Measurements from ENCODE around the gene RPS6KA2.

Gene RPS6KA2

GRCh38 chr6:166633732-166634535 is 6.9 kb upstream of the RPS6KA2 start:
- DNase-seq: peak in 2 of 3 experiments; percentile 17 to 43

- DNase-seq: no peak
Measured at GRCh38 chr6:166632731-166633130, 5.7 kb upstream of the RPS6KA2 start.

GRCh38 chr6:166630462-166630861 is 3.4 kb upstream of the RPS6KA2 start:
- DNase-seq: no peak

GRCh38 chr6:166629628-166630027 is 2.6 kb upstream of the RPS6KA2 start:
- no peak for DNase-seq

GRCh38 chr6:166627875-166628801 is 1.1 kb upstream of the RPS6KA2 start:
- DNase-seq: peak; percentile 66 to 93 (median 91)

GRCh38 chr6:166626177-166627032 is 646 bp downstream of the RPS6KA2 start:
- DNase-seq: peak; percentile 66 to 95 (median 92)

GRCh38 chr6:166625356-166625755 is 1.7 kb downstream of the RPS6KA2 start:
- DNase-seq: no peak

- no peak for DNase-seq
Measured at GRCh38 chr6:166624275-166624674, 2.8 kb downstream of the RPS6KA2 start.

GRCh38 chr6:166623318-166623717 is 3.7 kb downstream of the RPS6KA2 start:
- DNase-seq: no peak

GRCh38 chr6:166621114-166621540 is 5.9 kb downstream of the RPS6KA2 start:
- no peak for DNase-seq

GRCh38 chr6:166620478-166621113 is 6.5 kb downstream of the RPS6KA2 start:
- DNase-seq: no peak

GRCh38 chr6:166619912-166620311 is 7.1 kb downstream of the RPS6KA2 start:
- no peak for DNase-seq

- DNase-seq: no peak
Measured at GRCh38 chr6:166618866-166619761, 7.9 kb downstream of the RPS6KA2 start.

- no peak for DNase-seq
Measured at GRCh38 chr6:166618251-166618650, 8.8 kb downstream of the RPS6KA2 start.

GRCh38 chr6:166617359-166617758 is 9.7 kb downstream of the RPS6KA2 start:
- DNase-seq: no peak

GRCh38 chr6:166616261-166617238 is 10.5 kb downstream of the RPS6KA2 start:
- DNase-seq: no peak

GRCh38 chr6:166615059-166615770 is 11.8 kb downstream of the RPS6KA2 start:
- DNase-seq: no peak

- DNase-seq: no peak
Measured at GRCh38 chr6:166614589-166614988, 12.5 kb downstream of the RPS6KA2 start.

- DNase-seq: no peak
Measured at GRCh38 chr6:166614171-166614583, 12.9 kb downstream of the RPS6KA2 start.

Data from NCI-H1417 (cell line).